Non-pigmented ciliary epithelial cell (primary cell): Measurements from ENCODE around the gene DNAI2.

Experiments used
- DNase-seq: peaks from one replicate; pipeline ENCODE4 v3.0.0-alpha.2; 2010; ENCODE audit warnings: low read depth

The DNAI2 gene

GRCh38 chr17:74339537-74340195 is 65.6 kb downstream of the DNAI2 start:
- DNase-seq: no peak

DNA sequence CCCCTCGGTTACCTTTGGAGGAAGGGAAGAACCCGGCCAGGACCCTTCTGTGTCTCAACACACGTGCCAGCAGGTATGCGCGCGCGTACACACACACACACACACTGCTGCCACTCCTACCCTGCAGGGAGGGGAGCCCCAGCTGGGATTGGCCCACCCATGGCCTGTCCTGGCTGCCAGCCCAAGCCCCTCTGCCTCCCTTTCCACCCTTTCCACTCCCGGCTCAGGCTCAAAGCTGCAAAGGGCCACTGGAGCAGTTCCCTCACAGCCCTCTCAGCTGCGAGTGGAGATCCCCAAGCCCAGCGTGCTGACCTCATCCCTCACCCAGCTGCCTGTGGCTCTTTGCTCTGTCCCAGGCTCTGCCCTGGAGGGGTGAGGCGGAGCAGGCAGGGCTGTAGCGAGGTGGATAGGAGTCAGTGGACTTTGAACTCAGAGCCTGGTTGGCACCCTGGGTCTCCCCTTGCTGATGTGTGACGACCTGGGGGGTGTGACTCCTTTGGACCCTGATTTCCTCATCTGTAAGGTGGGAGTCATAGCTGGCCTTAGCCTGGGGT is 66.5 kb downstream of the DNAI2 start:
- DNase-seq: no peak

GRCh38 chr17:74342224-74342623 is 68.2 kb downstream of the DNAI2 start:
- DNase-seq: no peak

DNA sequence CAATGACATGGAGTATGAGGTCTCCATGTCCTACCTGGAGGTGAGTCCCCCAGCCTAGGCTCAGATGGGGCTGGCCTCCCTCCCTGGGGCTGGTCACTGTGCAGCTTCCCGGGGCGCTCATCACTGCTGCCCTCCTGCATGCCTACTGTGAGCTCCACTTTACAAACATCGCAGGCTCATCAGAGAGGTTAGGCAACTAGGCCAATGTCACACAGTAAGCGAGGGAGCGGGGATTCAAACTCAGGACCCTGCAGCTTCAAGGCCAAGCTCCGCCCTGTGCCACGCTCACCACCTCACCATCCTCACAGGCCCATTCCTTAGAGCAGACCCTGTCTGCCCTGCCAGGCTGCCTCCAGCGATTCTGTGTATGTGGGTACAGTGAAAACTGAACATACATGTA is 69.1 kb downstream of the DNAI2 start:
- no peak for DNase-seq

GRCh38 chr17:74343526-74344284 is 69.7 kb downstream of the DNAI2 start:
- DNase-seq: no peak

DNA sequence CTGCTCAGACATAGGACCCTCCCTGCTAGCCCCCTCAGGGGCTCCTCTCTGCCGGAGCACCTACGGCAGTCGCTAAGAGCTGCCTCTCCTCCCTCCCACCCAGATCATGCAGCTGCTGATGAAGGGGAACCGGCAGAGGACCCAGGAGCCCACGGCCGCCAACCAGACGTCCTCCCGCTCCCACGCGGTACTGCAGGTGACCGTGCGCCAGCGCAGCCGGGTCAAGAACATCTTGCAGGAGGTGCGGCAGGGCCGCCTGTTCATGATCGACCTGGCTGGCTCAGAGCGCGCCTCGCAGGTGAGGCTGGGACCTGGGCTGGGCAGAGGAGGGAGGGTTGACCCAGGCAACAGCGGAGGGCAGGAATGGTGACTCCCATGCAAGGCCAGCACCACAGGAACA is 70.6 kb downstream of the DNAI2 start:
- no peak for DNase-seq

DNA sequence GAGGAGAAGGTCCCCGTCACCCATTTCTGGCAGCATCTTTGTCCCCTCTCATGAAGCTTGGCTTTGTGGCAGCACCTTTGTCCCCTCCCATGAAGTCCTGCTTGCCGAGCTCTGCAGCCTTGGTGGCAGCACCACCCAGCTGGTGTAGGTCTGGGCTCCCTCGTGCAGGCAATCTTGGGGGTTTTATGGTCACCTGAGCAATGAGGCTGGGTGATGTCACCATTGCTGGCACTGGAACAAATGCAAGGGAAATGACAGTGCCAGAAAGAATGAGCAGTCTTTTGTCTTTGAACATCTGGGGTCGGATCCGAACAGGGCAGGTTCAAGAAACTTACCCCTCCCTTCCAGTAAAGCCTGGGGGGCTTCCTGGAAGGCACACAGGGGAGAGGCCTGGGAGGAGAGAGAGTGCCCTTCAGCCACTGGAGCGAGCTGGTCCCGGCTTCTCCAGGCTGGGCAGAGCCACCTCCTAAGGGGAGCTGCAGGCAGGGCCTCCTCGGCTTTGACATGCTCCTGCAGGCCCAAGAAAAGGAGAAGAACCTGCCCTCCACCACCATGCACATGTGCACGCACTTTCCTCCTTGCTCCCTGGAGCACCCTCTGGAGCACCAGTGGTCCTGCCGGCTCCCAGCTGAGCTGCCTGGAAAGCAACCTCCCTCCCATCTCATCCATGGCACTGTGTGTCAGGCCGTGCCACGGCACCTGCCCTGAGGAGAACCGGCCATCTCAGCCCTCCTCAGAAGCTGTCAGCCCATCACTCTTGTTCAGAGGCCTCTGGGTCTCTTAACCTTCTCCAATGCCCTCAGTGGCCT is 71.6 kb downstream of the DNAI2 start:
- no peak for DNase-seq

DNA sequence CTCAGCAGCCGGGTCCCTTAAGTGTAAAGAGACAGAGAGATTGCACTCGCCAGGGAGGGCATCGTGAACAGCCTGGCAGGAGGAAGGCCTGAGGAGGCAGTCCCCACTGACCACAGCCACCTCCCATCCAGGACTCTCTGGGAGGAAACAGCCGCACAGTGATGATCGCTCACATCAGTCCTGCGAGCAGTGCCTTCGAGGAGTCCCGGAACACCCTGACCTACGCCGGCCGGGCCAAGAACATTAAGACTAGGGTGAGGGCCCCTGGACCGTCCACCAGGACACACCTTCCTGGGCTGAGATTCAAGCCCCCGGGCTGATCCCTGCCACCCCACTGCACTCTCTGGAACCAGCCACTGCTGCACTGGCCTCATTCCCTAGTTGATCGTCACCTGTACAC is 73.6 kb downstream of the DNAI2 start:
- no peak for DNase-seq

- no peak for DNase-seq
Measured at GRCh38 chr17:74349120-74349519, 75.1 kb downstream of the DNAI2 start.

DNA sequence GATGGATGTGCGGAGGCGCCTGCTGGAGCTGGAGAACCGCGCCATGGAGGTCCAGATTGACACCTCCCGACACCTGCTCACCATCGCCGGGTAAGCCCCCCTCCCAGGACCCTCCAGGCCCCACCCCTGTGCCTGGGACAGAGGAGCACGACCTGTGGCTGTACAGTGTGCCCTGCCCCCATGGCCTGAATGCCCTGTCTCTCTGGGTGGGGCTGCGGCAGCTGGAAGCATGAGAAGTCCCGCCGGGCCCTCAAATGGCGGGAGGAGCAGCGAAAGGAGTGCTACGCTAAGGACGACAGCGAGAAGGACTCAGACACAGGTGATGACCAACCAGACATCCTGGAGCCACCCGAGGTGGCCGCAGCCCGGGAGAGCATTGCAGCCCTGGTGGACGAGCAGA is 76.5 kb downstream of the DNAI2 start:
- DNase-seq: no peak

- no peak for DNase-seq
Measured at GRCh38 chr17:74351552-74352210, 77.6 kb downstream of the DNAI2 start.

DNA sequence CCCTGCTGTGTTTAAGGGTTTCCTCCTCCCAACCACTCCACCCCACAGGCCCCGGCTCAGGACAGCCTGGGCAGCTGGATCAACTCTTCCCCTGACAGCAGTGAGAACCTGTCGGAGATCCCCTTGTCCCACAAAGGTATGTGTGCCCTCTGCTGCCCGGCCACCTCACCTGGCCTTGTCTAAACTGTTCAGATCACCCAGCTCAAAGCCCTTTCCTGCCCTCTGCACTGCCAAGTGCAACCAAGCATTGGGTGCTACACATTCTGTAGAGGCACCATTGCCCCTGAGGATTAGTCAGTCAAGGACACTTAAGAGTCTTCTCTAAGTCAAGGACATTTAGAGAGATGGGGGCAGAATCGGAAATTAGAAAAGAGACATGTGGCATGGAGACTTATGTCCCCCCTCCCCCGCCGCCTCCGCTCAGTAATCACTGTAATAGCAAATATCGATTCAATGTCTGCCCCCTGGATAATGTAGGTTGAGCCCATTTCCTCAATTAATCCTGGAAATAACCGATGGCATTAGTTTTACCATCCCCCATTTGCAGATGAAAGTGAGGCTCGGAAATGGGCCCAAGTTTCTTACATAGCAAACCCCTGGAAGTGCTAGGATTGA is 79.5 kb downstream of the DNAI2 start:
- no peak for DNase-seq

GRCh38 chr17:74354123-74354522 is 80.1 kb downstream of the DNAI2 start:
- no peak for DNase-seq

DNA sequence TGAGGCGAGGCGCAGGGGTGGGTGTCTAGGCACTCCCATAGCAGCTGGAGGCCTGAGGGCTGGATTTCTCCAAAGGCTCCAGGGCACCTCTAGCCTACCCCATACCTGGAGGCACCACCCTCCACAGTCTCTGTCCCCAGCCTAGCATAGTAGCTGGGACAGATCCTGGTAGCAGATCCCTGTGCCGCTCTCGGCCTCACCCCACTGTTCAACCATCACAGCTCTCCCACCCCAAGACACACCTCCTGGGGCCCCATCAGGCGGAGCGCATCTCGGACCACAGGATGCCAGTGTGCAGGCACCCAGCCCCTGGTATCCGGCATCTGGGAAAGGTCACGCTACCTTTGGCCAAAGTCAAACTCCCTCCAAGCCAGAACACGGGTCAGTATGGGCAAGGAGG is 80.5 kb downstream of the DNAI2 start:
- DNase-seq: no peak

DNA sequence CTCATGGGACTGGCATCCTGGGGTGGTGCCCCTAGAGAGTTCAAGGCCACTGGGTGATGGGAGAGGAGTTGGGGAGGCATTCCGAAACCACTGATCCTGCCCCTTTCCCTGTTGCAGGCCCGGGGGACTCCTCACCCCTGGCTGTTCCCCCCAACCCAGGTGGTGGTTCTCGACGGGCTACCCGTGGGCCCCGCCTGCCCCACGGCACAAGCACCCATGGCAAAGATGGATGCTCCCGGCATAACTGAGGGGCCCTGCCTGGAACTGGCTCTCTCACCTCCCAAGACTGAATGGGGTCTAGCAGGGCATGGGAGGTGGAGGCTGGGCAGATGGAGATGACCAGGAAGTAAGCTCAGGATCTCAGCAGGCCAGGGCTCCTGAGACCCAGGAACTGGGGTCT is 81.0 kb downstream of the DNAI2 start:
- DNase-seq: no peak

DNA sequence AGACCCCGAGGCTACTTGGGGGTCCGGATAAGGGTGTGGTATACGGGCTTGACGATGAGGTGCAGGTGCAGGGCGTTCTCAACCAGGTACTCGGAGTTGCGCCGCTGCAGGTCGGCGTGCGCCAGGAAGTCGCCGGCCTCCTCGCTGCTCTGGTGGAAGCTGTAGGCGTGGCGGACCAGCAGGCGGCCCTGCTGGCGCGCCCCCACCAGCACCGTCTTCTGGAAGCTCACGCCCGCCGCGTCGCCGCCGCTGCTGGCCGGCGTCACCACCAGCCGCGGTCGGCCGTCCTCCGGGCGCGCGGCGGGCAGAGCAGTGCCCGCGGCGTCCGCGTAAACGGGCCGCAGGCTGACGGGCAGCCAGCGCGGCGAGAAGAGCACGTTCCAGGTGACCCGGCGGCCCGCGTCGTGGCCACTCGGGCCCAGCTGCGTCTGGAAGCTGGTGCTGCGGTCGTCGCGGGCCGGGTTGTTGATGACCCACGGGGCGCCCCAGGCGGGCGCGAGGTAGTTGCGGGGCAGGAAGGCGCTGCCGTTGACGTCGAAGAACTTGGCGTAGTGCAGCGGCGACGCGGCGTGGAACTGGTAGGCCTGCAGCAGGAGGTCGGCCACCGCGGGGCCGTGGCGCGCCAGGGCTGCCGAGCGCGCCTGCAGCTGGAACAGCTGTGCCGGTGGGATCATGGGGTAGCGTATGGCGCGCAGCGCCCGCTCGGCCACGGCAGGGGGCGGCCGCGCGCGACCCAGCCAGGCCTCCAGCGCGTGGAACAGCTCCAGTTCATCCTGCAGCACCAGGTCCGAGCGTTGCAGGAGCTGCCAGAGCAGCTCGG is 82.8 kb downstream of the DNAI2 start:
- no peak for DNase-seq

- no peak for DNase-seq
Measured at GRCh38 chr17:74357466-74357809, 83.4 kb downstream of the DNAI2 start.

DNA sequence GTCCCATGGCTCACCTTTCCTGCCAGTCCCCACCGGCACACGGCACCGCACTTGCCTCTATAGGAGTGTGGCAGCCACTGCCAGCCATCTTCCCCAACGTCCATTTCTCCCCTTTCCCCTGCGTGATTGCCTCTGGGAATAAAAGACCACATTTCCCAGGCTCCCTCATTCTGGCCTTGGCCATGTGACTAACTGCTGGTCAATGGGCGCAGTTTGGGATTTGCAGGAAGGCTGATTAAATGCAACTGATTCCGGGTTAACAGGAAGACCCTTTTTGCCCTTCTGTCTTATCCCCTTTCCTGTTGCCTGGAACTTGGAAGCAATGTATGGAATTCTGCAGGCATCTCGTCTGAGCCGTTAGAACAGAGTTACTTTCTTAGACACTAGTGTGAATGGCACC is 84.7 kb downstream of the DNAI2 start:
- DNase-seq: no peak

GRCh38 chr17:74359916-74360315 is 85.9 kb downstream of the DNAI2 start:
- no peak for DNase-seq

- DNase-seq: no peak
Measured at GRCh38 chr17:74360899-74361229, 86.8 kb downstream of the DNAI2 start.
